GM21576 (cell line): ENCODE results near the gene ELMO1.

Source experiments
- ATAC-seq: cut with Tn5 transposase; IDR thresholded peaks from one replicate; pipeline ENCODE4 v1.9.1; 2021; ENCODE audit warnings: mild to moderate bottlenecking, moderate library complexity; ENCODE audit not compliant: unreplicated experiment

ELMO1 gene

GRCh38 chr7:37410305-37411229 lies 38.1 kb downstream of the ELMO1 start:
- ATAC-seq = no peak

GRCh38 chr7:37409461-37409860 lies 39.2 kb downstream of the ELMO1 start:
- no peak for ATAC-seq

DNA sequence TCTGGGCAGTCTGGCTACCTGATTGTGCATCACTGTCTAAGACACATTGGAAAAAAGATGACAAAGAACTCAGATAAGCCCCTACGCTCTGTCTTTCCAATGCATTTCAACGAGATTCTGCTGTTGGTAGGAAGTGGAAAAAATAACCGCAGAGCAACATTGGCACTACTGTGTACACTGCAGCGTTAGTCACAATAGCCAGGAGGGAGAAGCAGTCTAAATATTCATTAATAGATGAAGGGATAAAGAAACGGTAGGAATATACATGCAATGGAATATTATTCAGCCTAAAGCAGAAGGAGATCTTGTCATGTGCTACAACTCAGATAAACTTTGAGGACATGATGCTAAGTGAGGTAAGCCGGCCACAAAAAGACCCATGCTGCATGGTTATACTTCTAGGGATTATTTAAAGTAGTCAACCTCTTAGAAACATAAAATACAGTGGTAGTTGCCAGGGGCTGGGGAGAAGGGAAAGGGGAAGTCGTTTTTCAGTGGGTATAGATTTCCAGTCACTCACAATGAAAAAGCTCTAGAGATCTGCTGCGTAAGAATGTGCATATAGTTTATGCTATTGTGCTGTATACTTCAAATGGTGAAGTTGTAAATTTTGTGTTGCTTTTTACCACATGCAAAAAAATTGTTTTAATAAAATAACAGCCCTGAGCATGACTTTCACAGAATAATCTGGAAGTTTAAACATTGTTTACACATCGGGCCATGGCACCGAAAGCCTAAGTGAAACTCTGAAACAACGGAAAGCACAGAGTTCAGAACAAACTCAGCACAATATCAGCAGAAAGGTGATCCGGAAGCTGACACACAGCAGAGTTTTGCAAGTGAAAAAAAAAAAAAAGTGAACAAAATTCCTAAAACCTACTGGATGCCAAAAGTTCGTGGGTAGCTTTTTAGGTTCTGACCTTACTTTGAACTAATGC lies 40.1 kb downstream of the ELMO1 start:
- peak; percentile 46 for ATAC-seq

- ATAC-seq = no peak
These were observed 43.0 kb downstream of the ELMO1 start for GRCh38 chr7:37405603-37406122.

DNA sequence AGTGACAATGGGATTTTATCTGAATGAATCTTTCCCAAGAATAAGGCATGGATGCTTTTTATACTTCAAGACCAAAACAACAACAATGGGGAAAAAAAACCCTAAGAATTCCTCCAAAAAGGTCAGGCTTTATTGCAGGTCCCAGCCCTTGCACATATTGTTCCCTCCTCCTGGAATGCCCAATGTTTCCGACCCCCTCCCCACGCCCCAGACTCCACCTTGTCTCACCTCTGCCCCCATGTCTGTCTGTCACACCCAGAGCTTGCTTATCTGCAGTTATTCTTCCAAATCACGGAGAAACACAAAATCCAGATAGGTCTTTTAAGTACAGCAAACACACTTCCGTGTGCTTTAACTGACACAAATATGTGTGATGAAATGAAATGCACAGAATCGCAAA lies 43.5 kb downstream of the ELMO1 start:
- no peak for ATAC-seq

DNA sequence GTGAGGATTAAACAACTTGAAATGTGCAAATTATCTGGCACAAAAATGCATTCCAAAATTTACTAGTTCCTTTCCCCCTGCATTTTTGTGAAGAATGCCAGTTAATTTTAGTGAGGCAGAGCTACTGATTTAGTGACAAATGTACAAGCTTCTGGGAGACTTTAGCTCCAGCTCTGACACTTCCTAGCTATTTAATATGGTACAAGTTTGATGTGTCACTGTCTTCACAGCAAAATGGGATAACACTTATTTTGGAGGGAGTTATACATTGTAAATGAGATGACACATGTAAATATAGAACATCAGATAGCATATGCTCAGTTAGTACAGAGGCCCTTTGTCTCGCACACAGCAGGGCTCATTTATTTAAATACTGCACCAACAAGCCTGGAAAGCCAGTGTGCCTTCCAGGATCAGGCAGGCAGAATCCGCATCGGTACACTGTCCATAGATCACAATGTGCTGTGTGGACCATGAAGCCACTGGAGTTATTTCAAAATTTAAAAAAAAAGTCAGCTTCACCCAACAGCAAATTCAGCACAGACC lies 48.7 kb downstream of the ELMO1 start:
- ATAC-seq = no peak

GRCh38 chr7:37398403-37398802 lies 50.3 kb downstream of the ELMO1 start:
- ATAC-seq = no peak

DNA sequence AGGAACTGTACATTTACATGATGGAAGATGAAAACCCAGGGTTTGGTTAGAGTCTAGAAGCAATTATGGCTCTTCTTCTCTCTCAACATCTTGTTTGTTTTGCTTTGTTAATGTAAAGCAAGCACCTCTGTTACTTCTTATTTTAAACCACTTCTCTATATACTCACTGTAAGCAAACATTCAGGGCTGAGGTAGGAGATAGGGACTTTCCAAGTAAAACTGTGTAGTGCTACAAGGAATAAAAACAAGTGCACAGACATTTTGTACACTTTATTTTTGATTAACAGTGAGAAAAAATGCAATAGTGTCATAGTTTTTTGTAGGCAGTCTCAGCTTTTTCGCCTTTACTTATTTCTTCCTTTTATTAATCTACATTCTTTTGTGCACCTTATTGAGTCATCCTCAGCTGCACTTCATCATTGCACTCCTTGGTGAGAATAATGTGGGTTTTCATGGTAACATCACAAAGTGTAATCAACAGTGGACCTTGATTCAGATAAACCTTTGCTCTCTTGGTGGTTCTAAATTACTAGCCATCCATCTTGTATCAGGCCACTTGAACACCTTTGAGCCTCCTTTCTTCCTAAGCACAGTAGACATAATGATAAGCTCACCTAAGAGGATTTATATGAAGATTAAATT lies 52.9 kb downstream of the ELMO1 start:
- no peak for ATAC-seq

DNA sequence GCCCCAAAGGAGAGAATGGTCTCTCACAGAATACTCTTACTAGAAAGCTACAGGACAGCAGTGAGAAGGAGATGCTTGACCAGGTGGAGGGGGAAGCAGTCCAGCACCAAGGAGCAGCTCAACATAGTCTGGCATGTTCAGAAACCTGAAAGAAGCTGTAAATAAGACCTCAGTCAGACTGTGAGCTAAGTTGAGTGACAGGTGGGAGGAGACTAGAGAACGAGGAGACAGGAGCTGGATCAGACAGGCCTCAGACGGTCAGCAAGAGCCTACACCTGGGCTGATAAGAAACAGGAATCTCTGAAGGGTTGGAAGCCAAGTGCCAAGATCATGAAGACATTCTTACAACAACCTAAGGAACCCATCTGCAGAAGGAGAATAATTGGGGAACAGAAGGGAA lies 54.5 kb downstream of the ELMO1 start:
- peak; percentile 73 for ATAC-seq

DNA sequence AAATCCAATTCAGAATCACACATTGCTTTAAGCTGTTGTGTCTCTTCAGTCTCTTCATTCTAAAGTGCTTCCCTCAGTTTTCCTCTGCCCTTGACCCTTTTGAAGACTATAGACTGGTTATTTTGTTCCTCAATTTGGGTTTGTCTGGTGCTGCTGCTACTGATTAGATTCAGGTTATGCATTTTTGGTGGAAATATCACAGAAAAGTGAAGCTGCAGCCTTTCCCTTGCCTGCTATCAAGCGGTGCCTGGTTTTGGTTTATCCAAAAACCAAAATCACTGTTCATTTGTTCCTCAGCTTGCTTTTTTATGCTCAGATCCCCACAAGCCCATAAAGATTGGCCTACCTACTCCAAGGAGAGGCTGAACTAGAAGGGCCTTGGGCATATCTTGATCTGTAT lies 55.2 kb downstream of the ELMO1 start:
- no peak for ATAC-seq

GRCh38 chr7:37392673-37393017 lies 56.0 kb downstream of the ELMO1 start:
- ATAC-seq = no peak

DNA sequence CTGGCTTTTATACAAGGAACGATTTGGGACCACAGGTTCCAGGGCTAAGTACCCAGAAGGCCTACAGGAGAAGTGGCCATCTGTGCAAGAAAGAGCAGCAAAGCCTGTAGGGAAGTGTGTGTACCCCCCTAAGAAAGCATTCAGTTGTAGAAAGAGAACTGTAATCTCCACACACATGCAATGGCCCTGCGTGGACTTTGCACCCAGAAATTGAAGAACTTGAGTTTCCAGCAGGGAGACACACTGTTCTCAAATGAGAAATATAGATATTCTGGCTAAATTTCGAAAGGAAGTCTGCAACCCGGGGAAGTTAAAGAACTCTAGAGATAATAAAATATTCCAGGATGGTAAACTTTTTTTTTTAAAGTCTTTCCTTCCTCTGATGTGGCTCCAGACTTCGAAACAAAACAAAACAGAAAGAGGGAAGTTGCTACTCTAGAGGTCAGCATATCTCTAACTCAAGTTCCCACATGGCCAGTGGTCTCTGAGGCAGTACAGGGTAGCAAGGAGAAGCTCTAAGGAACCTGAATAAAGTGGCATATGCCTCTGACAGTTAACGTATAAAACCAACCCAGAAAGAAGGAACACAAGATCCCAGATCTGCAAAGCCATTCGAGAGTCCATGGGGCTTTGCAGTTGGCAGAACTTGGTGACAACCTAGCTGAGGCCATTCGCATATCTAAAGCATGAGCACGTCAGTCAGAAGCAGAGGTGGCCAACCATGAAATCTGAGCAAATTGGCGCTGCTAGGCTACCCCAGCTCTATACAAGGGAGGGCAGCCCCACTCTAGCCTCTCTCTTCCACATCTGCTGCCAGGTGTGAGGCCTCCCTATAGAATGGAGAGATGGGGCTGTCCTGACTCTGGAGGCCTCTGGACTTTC lies 56.6 kb downstream of the ELMO1 start:
- peak; percentile 40 for ATAC-seq

GRCh38 chr7:37390114-37390513 lies 58.5 kb downstream of the ELMO1 start:
- ATAC-seq = no peak

- ATAC-seq = no peak
These were observed 59.9 kb downstream of the ELMO1 start for GRCh38 chr7:37388811-37389210.

DNA sequence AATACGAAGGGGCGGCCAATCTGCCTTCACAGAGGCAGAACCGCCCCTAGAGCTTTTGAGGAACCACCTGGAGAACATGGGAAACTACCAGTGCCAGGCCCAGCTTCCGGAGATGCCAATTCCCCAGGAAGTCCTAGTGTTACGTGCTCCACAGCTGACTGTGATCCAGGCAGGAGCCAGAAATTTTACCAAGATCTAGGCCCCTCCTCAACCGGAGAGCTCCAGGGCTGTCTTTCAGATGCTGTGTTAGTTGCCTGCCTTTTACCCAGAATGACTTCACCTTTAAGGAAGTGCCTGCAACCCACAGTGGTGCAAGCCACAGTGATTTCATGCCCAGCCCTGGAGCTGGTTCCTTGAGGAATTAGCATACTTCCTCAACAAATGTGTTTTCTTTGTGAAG lies 62.9 kb downstream of the ELMO1 start:
- no peak for ATAC-seq

DNA sequence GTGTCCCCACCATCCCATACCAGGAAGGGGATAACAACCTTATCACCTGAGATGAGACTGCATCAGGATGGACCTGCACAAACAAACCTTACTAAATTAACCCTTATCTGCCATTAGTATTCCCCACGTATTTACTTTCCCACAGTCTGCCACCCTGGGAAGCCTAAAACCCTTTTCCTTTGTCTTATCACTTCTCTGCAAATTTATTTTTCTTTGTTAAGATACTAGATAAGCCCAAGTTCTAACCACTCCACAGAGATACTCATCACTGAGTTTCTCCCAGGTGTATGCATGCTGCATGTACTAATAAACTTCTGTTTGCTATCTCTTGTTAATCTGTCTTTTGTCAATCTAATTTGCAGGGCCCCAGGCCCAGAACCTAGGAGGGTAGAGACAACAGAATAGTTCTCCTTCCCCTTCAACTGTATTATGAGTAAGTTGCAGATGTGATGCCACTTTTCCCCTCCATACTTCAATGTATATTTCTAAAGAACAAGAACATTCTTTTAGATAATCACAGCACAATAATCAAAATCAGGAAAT lies 66.0 kb downstream of the ELMO1 start:
- no peak for ATAC-seq

- no peak for ATAC-seq
These were observed 67.8 kb downstream of the ELMO1 start for GRCh38 chr7:37380831-37381230.

DNA sequence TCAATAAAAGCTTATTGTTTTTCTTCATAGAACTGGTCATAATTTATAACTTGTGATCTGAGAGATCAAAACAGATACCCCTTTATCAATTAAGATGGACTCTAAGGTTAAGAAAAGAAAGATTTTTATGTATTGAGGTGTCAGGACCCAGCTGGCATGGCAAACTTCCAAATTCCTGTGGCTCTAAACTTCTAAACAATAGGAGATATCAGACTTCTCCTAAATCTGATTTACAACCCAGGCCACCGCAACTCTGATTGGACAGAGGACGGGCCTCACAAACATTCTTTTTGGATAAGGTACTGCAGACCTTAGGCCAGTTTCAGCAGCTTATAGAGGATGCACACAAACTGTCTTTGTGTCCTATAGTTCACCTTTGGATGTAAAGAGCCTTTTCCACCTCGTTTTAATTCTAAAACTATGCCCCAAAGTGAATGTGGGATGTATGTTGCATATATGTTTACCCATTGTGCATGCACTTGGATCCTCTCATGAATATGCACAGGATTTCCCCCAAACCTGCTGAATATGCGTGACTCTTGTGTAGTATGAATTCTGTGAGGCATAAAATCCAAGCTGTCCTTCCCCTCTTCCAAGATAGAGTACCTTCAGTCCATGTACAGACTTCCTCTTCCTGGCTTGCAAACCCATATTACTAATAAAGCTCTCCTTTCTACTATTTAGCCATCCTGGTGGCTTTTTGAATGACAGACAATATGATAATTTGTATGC lies 69.0 kb downstream of the ELMO1 start:
- ATAC-seq = no peak

- ATAC-seq = no peak
These were observed 71.4 kb downstream of the ELMO1 start for GRCh38 chr7:37377231-37377630.
